Body of pancreas (tissue), 4 donors: ENCODE data around the gene WFS1.

ENCODE experiments used
- POLR2A ChIP-seq, 3 donors: fragments of 450-650 bp; IDR thresholded peaks; one replicate each; pipeline ENCODE4 v1.6.1; 2016; ENCODE audit warnings: antibody characterized with exemption in 3 of 3, mild to moderate bottlenecking in 2 of 3
- TF ChIP-seq, protein P1 (sequence below), 7 experiments: fragments of 450-650 bp in 4 of 7; fragments of 200-600 bp in 3 of 7; sonication (generic) in 3 of 7; IDR thresholded peaks; one replicate each; pipeline ENCODE4 v1.5.1; 2016 to 2019; ENCODE audit warnings: antibody characterized with exemption in 7 of 7

DNA sequence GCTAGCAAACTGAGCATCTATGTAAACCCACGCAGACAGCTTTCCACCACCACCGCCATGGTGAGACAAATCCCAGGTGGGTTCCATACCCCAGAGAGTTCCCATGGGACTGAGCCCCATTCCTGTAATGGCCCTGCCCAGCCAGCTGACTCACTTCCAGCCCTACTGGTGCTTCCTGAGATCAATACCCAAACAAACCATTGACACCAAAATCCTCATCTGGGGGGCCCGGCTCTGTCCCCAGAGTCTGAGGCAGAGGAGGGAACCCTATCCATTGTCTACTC is 39.2 kb upstream of the WFS1 start:
- TF ChIP-seq, protein P1, sequence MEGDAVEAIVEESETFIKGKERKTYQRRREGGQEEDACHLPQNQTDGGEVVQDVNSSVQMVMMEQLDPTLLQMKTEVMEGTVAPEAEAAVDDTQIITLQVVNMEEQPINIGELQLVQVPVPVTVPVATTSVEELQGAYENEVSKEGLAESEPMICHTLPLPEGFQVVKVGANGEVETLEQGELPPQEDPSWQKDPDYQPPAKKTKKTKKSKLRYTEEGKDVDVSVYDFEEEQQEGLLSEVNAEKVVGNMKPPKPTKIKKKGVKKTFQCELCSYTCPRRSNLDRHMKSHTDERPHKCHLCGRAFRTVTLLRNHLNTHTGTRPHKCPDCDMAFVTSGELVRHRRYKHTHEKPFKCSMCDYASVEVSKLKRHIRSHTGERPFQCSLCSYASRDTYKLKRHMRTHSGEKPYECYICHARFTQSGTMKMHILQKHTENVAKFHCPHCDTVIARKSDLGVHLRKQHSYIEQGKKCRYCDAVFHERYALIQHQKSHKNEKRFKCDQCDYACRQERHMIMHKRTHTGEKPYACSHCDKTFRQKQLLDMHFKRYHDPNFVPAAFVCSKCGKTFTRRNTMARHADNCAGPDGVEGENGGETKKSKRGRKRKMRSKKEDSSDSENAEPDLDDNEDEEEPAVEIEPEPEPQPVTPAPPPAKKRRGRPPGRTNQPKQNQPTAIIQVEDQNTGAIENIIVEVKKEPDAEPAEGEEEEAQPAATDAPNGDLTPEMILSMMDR (IDR thresholded peaks at IDR 0.05) = no peak
- no peak for TF ChIP-seq POLR2A (IDR thresholded peaks at IDR 0.05)
